HG03378 (cell line): ENCODE results near the gene LRRC3.
"Not testable (repeated sequence)": the region's sequence is repeated elsewhere in the genome, so short reads cannot be mapped to it uniquely, and the experiment has no call there.

Source experiments
- ATAC-seq: cut with Tn5 transposase; IDR thresholded peaks from one replicate; pipeline ENCODE4 v1.9.1; 2021; ENCODE audit warnings: mild to moderate bottlenecking, moderate library complexity; ENCODE audit not compliant: unreplicated experiment

LRRC3 gene

GRCh38 chr21:44454747-44455523 is at the start of gene LRRC3:
Gene LRRC3 (plus strand): TSS chr21:44455510. CDS start chr21:44456645, 1,135 bp downstream.
- no peak for ATAC-seq

- ATAC-seq: no peak
These were observed 49.1 kb upstream of the LRRC3 start for GRCh38 chr21:44405948-44406872.

GRCh38 chr21:44406953-44407352 is 48.4 kb upstream of the LRRC3 start:
- no peak for ATAC-seq

GRCh38 chr21:44407493-44407892 is 47.8 kb upstream of the LRRC3 start:
- no peak for ATAC-seq

- ATAC-seq: no peak
These were observed 47.1 kb upstream of the LRRC3 start for GRCh38 chr21:44408226-44408625.

GRCh38 chr21:44413566-44414290 is 41.6 kb upstream of the LRRC3 start:
- ATAC-seq: no peak

- no peak for ATAC-seq
These were observed 40.8 kb upstream of the LRRC3 start for GRCh38 chr21:44414291-44415072.

GRCh38 chr21:44415073-44416025 is 40.0 kb upstream of the LRRC3 start:
- no peak for ATAC-seq

GRCh38 chr21:44416193-44416592 is 39.1 kb upstream of the LRRC3 start:
- no peak for ATAC-seq

GRCh38 chr21:44417621-44418107 is 37.6 kb upstream of the LRRC3 start:
- ATAC-seq: not testable (repeated sequence)

- ATAC-seq: no peak
These were observed 37.0 kb upstream of the LRRC3 start for GRCh38 chr21:44418108-44418875.

GRCh38 chr21:44418876-44419230 is 36.5 kb upstream of the LRRC3 start:
- no peak for ATAC-seq

GRCh38 chr21:44419679-44420078 is 35.6 kb upstream of the LRRC3 start:
- ATAC-seq: no peak

GRCh38 chr21:44420416-44421205 is 34.7 kb upstream of the LRRC3 start:
- ATAC-seq: no peak

GRCh38 chr21:44421901-44422840 is 33.1 kb upstream of the LRRC3 start:
- ATAC-seq: no peak

- ATAC-seq: no peak
These were observed 31.9 kb upstream of the LRRC3 start for GRCh38 chr21:44423312-44423821.
